Putamen (tissue), 1 donor: ENCODE results near the gene RNF14.
"Not testable (repeated sequence)": the region's sequence is repeated elsewhere in the genome, so short reads cannot be mapped to it uniquely, and the experiment has no call there.

Source experiments
- DNase-seq: peaks from one replicate; pipeline ENCODE4 v3.0.0-alpha.2; 2016; ENCODE audit warnings: low spot score

RNF14 gene

GRCh38 chr5:142014911-142015584 is 46.1 kb downstream of the RNF14 start:
- peak; percentile 48 for DNase-seq

GRCh38 chr5:142015781-142016533 is 47.1 kb downstream of the RNF14 start:
- DNase-seq = peak; percentile 27

DNA sequence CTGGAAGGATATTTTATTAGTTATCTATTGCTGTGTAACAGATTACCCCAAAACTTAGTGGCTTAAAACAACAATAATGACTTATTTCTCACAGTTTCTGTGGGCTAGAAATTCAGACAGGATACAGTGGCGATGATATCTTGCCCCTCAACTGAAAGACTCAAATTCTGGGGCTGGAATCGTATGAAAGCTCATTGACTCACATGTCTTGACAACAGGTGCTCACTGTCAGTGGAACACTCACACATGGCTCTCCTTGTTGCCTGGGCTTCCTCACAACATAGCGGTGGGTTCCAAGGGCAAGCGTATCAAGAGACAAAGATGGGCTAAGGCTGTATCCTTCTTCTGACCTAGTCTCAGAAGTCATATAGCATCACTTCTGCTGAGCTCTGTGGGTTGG is 47.7 kb downstream of the RNF14 start:
- DNase-seq = no peak

- no peak for DNase-seq
Observed at GRCh38 chr5:142017832-142018427, 49.0 kb downstream of the RNF14 start.

DNA sequence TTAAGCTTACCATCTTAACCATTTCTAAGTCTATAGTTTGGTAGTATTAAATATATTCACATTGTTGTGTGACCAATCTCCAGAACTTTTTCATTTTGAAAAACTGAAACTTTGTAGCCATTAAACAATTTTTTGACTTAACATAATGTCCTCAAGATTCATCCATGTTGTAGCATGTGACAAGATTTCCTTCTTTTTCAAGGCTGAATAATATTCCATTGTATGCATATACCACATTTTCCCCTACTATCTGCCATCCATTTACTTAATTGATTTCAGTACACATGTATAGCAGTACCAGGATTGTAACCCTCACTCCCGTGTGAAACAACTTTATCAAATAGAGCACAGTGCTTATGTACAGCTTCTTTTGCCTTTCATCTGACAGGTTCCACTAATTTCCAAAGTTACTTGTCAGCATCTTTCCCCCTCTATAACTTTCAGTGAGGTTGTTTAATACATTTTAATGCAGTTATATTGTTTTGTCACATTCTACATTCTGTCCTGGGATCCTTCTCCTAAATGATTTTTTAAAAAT is 51.3 kb downstream of the RNF14 start:
- DNase-seq = no peak

- no peak for DNase-seq
Observed at GRCh38 chr5:142023836-142024235, 54.9 kb downstream of the RNF14 start.

- peak; percentile 93 for DNase-seq
Observed at GRCh38 chr5:142024771-142025304, 55.9 kb downstream of the RNF14 start.

GRCh38 chr5:142025637-142026036 is 56.7 kb downstream of the RNF14 start:
- no peak for DNase-seq

DNA sequence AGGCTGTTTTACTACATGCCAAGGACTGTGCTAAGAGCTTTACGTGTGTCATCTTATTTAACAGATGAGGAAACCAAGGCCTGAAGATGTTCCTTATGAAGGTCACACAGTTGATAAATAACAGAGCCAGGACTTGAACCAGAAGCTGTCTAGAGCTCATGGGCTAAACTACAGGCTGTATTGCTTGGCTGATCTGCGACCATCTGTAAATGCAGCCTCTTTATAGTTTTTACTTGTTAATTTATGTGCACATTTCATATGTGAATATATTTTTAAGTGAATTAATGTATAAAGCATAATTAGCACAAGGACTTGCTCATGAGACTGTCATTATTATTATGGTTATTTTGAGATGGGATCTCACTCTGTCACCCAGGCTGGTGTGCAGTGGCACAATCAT is 63.2 kb downstream of the RNF14 start:
- DNase-seq = no peak

GRCh38 chr5:142032747-142033631 is 64.1 kb downstream of the RNF14 start:
- no peak for DNase-seq

DNA sequence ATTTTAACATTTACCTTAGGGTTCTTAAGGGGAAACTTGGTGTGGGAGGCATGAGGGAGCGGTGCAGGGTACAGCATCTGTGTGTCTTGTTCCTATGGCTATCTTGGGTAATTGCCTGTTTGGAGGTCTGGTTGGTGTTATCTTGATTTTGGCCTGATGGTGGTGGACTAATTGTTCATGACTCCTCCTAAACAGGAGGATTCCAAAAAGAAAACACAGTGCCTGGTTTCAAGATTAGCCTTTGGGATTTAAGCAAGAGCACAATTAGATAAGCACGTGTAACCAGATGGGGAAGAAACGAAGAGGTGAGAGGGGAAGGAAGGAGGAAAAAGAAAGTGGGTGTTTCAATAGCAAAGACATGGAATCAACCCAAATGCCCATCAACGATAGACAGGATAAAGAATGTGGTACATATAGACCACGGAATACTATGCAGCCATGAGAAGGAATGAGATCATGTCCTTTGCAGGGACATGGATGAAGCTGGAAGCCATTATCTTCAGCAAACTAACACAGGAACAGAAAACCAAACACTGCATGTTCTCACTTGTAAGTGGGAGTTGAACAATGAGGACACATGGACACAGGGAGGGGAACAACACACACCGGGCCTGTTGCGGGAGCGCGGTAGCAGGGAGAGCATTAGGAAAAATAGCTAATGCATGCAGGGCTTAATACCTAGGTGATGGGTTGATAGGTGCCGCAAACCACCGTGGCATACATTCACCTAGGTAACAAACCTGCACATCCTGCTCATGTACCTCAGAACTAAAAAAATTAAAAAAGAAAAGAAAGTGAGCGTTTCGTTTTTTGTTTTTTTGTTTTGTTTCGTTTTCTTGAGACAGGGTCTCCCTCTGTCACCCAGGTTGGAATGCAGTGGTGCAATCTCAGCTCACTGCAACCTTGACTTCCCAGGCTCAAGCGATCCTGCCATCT is 65.0 kb downstream of the RNF14 start:
- DNase-seq = not testable (repeated sequence)

DNA sequence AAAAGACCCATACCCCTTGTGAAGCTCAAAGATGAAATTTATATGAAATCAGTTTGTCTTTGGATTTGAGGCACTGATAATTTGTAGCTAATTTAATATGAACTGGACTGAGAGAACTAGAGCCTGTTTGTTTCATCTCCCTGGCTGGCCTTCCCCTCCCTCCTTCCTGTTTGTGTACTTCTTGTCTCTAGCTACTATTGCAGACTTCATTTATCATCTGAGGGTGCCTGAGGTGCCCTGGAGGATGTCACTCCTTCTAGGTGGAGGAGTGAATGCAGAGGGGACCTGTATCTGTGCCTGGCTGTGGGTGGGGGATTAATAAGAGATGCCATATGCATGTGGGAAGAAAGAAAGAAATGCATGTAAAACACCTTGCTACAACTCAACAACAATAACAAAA is 66.1 kb downstream of the RNF14 start:
- DNase-seq = no peak

GRCh38 chr5:142036918-142037317 is 68.0 kb downstream of the RNF14 start:
- DNase-seq = no peak

GRCh38 chr5:142037599-142037998 is 68.7 kb downstream of the RNF14 start:
- not testable (repeated sequence) for DNase-seq

- DNase-seq = no peak
Observed at GRCh38 chr5:142038735-142039134, 69.8 kb downstream of the RNF14 start.
